GM18858 (cell line): ENCODE results near the gene SH2D7.

Source experiments
- ATAC-seq: cut with Tn5 transposase; IDR thresholded peaks from one replicate; pipeline ENCODE4 v1.9.1; 2021; ENCODE audit not compliant: unreplicated experiment

Gene SH2D7

GRCh38 chr15:78060232-78060631 lies 32.1 kb upstream of the SH2D7 start:
- ATAC-seq, result no peak

GRCh38 chr15:78061963-78062427 lies 30.4 kb upstream of the SH2D7 start:
- no peak for ATAC-seq

GRCh38 chr15:78063217-78063616 lies 29.1 kb upstream of the SH2D7 start:
- ATAC-seq, result no peak

DNA sequence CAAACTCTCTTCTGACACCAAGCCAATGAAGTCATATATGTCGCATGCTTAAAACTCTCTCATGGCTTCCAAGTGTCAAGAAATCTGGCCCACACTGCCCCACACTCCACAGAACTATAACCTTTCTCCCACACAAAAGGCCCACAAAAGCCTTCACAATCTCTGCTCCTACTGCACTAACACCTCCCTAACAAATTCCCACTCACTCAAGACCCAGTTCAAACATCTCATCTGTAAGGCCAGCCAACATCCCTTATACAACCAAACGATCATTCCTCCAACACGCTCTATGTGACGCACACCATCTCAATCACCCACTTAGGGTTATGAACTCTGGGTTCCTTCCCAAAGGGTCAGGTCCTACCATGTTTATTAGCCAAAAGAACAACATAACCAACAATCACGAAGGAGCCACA lies 28.4 kb upstream of the SH2D7 start:
- ATAC-seq, result no peak

GRCh38 chr15:78064544-78064943 lies 27.8 kb upstream of the SH2D7 start:
- no peak for ATAC-seq

DNA sequence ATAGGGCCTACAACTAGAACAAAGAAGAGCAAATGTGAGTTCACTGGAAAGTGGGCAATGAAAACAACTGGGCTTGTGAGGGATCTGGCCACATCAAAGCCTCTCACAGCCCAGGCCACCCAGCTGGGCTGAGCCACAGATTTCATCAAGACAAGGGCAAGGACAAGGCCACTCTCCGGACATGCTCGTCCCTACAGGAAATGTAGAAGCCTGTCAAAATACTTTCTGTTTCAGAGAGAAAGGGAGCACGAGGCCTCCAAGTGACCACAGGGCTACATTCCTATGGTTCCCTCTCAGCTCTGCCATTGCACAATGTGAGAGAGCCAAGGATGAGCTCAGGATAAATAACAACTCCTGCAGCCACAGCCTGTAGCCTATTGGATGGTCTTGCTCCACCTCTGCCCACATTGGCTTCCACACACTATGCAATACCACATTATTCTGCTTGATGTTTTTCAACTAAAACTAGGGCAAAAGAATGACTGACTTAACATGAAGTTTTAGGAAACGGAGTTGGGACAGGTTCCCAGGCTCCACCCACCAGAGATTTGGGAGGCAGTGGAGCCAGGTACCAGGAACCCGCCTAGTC lies 27.0 kb upstream of the SH2D7 start:
- no peak for ATAC-seq

- ATAC-seq, result peak; percentile 36
Observed at GRCh38 chr15:78065973-78066946, 26.1 kb upstream of the SH2D7 start.

GRCh38 chr15:78067328-78068228 lies 24.8 kb upstream of the SH2D7 start:
- no peak for ATAC-seq

- no peak for ATAC-seq
Observed at GRCh38 chr15:78069052-78069414, 23.3 kb upstream of the SH2D7 start.

GRCh38 chr15:78069462-78070029 lies 22.8 kb upstream of the SH2D7 start:
- no peak for ATAC-seq

DNA sequence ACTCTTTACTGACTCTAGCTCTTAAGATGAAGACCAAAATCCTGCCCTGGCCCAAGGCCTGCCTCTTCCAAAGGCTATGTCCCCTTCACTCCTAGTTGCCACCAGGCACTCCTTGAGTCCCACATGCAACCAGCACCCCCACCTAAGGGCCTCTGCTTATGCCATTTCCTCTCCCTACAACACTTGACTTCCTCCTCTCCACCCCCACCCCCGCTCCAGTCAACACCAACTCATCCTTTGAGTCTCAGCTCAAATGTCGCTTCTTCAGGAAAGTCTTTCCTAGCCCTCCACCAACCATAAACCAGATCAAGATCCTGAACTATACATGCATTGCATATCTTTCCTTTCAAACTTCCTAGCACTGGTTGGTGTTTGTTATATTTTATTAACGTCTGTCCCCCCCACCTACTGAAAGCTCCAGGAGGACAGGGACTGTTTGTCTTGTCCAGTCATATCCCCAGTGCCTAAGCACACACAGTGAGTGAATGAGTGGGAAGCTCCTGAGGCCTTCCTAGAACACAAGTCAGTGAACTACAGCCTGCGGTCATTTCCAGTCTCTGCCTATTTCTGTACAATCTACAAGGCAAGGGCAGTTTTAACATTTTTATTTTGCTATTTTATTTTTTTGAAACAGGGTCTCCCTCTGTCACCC lies 22.2 kb upstream of the SH2D7 start:
- no peak for ATAC-seq

DNA sequence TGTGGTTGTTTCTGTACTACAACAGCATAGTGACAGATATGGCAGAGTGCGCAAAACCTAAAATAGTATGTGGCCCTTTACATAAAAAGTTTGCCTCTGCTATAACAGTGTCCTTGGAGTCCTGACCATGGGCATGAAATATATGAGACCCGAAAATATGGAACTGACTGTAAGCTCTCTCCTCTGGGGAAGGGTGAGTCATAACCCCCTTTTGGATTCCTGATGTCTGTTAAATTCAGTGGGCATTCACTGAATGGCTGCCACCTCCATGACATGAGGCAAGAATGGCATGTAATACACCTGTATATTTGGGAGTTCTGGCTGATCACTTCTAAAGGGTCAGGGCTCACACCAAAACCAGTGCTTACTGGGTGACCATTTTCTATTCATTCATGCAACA lies 21.0 kb upstream of the SH2D7 start:
- no peak for ATAC-seq

GRCh38 chr15:78072080-78072892 lies 20.1 kb upstream of the SH2D7 start:
- no peak for ATAC-seq

DNA sequence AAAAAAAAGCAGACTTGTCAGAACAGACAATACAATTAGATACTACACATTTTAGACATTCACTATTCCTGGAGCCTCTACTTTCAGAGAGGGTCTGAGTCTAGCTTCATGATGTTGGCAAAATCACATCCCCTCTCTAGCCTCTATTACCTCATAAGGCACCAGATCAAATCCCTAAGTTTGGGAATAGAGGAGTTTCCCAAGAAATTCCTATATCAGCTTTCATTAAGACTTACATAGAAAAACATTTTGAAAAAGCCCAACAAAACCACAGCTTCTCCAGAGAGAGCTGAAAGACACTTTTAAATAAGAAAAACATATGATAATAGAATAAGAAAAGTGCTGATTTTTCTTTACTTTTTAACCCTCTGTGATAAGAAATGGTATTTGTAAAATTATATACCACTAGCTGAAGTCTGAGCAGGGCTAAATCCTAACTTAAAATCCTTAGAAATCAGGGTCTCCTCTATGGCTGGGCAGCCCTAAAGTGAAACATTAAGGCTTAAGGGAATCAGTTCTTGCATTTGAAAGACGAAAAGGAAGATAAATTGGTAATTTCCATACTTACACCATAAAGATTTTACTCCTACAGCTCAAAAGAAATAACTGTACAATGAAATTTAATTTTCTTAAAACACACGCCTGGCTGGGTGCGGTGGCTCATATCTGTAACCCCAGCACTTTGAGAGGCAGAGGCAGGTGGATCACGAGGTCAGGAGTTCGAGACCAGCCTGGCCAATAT lies 19.1 kb upstream of the SH2D7 start:
- ATAC-seq, result no peak

- ATAC-seq, result no peak
Observed at GRCh38 chr15:78075490-78076230, 16.7 kb upstream of the SH2D7 start.

GRCh38 chr15:78076231-78077052 lies 15.9 kb upstream of the SH2D7 start:
- ATAC-seq, result no peak
